ENCODE measurements around the gene AXIN1.
"Not testable (repeated sequence)": the region's sequence is repeated elsewhere in the genome, so short reads cannot be mapped to it uniquely, and the experiment has no call there.

AXIN1 gene

DNA sequence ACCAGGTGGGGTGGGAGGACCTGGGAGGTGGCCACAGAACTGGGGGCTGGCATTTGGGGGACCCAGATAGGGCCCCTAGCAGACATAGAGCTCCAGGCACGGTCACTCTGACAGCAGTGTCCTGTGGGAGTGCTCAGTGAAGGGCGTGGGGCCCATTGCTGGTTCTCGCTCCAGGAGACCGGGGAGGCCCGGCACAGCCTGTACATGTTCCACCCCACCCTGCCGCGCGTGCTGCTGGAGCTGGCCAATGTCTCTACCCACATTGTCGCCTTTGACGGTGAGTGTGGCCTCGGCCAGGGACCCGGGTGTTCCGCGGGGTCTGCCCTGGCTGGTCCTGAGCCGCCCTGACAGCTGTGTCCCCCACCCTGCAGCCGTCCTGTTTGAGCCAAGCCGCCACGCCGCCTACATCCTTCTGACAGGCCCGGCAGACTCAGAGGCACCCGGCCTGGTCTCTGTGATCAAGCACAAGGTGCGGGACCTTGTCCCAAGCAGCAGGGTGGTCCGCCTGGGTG lies 88.0 kb downstream of the AXIN1 start:
- DNase-seq, result no peak

DNA sequence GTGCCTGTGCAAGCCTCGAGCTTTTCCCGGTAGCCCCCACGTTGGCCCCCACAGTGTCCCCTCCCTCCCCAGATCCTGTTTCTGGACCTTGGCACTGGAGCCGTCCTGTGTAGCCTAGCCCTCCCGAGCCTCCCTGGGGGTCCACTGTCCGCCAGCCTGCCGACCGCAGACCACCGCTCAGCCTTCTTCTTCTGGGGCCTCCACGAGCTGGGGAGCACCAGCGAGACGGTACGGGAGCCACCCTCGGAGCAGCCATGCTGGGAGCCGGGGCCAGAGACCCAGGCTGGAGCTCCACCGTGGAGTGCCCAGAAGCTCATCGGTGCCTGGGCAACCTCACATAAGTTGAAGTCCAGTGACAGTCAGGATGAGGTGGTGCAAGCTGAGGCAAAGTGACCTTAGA lies 88.6 kb downstream of the AXIN1 start:
- no peak for DNase-seq

DNA sequence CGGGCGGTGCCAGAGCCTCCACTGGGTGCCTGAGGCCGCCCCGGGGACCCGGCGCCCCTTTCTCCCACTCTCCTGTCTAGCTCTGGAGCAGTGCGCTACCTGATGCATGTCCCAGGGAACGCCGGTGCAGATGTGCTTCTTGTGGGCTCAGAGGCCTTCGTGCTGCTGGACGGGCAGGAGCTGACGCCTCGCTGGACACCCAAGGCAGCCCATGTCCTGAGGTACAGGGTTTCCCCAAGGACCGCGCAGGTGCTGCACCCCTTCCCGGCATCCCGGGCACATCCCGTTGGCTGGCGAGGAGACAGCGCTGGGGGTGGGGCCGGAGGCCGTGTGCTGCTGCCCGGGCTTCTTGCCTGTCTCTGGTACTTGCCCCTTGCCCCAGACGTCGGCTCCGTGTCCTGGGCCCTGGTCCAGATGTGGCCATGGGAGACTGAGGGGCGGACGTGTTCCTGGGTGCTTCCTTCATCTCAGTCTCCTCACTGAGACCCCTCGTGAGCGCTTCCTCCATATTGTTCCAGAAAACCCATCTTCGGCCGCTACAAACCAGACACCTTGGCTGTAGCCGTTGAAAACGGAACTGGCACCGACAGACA lies 89.2 kb downstream of the AXIN1 start:
- no peak for DNase-seq

DNA sequence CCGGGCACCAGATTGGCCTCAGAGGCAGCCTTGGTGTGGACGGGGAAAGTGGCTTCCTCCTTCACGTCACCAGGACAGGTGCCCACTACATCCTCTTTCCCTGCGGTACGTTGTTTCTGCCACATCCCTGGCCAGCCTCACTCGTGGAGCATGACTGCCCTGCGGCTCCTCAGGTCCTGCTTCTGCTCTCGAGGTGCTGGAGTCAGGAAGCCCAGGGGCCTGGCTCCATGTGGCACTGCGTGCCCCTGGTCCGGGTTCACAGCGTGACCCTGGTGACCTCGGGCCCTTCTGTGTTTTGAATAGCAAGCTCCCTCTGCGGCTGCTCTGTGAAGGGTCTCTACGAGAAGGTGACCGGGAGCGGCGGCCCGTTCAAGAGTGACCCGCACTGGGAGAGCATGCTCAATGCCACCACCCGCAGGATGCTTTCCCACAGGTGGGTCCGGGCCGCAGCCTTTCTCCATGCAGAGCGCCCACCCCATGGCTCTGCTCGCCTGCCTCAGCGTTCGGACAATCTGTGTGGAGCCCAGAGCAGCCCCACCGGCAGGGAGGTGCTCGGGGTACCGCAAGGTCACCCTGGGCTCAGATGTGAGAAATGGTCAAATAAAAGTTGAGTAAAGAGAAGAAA lies 90.3 kb downstream of the AXIN1 start:
- DNase-seq, result no peak

DNA sequence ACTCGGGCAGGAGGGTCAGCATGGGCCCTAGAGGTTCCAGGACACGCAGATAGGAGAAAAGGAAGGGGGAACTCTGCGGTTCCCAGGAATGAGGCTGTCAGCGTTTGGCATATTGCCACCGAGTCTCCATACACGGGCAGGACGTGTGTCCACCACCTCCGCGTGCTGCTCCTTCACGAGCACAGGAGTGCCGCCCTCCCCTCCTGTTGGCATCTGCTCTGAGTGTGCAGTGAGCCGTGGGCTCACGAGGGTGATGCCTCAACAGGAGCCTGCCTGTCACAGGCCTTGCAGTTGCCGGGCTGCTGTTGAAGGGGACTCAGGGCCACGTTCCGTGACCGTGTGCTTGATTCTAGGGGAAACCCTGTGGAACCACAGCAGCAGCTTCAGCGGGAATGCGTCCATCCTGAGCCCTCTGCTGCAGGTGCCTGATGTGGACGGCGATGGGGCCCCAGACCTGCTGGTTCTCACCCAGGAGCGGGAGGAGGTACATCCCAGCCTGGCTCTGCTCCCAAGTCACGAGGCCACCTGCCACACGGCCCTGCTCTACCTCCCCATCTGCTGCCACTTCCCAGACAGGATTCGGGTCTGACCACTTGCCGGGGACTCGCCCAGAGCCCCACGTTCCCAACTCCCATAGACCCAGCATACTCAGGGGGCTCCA lies 91.4 kb downstream of the AXIN1 start:
- no peak for DNase-seq

DNA sequence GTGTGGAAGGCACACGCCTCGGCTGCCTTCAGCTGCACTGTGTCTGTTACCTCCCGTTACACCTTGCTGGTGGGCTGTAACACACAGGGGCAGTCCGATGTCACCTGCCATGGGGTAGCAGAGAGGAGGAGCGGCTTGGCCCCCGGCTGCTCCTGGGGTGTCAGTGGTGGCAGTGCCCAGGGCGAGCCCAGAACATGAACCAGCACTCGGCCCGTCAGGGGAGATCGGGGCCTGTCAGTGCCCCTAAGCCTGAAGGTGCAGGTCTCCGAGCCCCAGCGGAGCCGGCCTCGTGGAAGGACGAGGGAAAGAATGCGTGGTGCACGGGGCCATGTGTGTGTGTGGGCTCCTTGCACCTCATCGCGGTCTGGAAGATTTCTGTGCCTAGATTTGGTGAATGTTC lies 92.2 kb downstream of the AXIN1 start:
- DNase-seq, result no peak

DNA sequence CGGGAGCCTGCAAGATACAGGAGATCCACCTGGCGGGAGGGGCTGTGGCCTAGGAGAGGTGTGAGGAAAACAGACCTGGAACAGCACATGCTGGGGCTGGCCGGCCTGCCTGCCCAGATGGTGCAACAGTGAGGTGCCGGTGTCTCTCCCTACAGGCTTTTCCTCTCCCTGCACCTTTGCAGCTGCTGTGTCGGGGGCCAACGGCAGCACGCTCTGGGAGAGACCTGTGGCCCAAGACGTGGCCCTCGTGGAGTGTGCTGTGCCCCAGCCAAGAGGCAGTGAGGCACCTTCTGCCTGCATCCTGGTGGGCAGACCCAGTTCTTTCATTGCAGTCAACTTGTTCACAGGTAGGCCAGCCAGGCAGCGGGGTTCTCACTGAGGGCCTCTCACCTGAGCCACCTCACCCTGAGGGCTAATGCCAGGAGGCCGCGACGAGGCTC lies 92.7 kb downstream of the AXIN1 start:
- DNase-seq, result no peak

DNA sequence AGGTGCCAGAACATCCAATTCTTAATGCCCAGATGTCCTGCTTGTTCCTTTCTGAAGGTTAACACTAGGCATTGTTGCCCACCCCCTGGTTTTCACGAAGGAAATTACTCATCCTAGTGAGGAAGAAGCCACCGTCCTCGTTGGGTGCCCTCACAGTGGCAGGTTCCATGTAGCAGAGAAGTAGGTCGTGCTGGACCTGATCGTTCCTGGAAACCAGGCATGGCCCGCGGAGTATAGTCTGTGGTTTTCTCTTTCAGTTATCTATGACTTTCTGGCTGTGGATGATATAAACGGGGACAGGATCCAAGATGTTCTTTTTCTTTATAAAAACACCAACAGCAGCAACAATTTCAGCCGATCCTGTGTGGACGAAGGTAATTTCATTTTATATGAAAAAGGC lies 93.3 kb downstream of the AXIN1 start:
- peak; percentile 82 for DNase-seq

DNA sequence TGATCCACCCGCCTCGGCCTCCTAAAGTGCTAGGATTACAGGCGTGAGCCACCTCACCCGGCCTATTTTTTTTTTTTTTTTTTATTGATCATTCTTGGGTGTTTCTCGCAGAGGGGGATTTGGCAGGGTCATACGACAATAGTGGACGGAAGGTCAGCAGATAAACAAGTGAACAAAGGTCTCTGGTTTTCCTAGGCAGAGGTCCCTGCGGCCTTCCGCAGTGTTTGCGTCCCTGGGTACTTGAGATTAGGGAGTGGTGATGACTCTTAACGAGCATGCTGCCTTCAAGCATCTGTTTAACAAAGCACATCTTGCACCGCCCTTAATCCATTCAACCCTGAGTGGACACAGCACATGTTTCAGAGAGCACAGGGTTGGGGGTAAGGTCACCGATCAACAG lies 94.4 kb downstream of the AXIN1 start:
- not testable (repeated sequence) for DNase-seq

DNA sequence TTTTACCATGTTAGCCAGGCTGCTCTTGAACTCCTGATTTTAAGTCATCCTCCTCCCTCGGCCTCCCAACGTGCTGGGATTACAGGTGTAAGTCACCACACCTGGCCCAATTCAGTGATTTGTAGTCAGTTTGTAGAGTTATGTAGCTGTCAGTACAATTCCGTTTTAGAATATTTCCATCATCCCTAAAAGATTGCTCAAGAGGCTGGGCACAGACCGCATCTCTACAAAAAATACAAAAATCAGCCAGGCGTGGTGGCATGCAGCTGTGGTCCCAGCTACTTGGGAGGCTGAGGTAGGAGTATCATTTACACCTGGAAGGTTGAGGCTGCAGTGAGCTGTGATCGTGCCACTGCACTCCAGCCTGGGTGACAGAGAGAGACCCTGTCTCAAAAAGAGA lies 97.3 kb downstream of the AXIN1 start:
- no peak for DNase-seq

DNA sequence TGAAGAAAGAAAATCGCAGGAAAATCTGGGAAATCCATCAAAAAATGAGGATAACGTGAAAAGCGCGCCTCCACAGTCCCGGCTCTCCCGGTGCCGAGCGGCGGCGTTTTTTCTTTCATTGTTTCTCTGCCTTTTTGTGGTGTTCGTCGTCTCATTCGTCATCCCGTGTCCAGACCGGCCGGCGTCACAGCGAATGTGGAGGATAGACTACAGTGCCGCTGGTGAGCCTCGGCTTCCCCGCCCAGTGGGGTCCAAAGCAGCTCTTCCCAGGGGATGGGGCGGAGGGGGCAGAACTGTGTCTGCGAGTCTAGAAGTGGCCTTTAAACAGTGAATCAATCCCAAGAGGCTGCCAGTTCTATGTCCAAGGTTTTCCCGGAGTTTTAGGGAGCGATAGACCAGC lies 98.1 kb downstream of the AXIN1 start:
- no peak for DNase-seq

DNA sequence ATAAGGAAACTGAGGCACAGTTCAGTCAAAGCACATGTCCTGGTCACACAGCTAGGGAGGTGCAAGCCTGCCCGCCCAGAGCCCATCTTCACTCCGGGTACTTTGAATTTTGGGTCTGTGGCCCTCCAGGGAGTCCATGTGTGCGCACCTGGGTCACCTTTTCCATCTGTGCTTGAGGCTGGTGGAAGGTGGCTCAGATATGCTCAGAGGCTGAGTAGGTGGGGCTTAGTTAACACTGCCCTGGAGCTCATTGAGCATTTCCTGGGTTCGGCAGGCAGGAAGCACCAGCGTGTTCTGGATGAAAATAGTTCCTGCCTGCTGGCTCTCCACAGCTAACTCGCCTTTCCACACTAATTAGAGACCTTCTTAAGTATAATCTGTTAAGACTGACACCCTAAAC lies 98.7 kb downstream of the AXIN1 start:
- no peak for DNase-seq

DNA sequence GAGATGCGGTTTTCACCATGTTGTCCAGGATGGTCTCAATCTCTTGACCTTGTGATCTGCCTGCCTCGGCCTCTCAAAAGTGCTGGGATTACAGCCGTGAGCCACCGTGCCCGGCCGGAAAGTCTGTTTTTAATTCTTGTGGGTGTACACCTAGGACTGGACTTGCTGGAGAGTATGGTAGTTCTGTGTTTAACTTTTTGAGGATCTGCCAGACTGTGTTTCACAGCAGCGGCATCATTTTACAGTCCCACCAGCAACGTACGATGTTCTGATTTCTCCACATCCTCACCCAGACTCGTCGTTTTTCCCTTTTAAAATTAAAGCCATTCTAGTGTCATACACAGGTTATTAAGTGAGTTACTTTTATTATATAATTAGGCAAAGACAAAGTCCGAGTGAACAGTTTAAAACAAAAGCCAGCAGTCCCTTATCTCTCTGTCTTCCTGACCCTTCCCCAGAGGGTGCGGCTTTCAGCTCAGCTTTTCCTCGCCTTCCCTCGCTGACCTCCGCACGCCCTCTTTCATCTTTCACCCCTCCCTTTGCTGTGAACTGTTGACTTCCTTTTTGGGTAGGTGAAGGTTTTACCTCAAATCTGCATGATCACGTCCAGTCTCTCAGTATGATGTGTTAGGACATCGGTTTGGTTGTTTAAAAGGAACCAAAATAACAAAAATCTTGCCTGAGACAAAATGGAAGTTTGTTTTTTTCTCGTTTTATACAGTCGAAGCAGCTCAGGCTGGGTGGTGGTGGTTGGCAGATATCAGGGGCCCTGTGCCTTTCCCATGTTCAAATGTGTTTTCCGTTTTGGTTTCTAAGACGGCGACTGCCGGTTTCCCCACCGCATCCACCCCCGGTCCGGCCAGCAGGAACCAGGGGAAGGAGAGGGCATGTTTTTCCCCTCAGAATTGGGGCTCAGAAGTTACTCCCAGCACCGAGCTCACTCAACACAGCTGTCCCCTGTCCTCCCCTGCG lies 99.9 kb downstream of the AXIN1 start:
- peak; percentile 57 for DNase-seq

DNA sequence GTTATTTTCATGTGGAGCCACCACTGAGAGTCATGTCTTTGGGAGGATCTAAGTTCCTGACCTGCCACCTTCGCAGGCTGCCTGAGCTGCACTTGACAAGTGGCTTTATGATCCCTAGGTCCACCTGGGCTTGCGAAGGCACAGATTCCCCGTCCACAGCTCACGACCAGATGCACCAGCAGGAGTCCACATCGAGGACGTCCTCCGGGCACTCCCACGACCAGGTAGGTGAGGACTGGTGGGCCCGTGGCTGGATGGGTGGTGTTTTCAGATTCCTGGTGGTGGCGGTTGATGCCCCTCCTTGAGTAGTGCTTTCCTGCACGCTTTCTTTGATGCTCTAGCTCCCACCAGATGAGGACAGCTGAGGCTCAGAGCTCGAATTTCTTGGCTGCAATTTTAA lies 103.1 kb downstream of the AXIN1 start:
- DNase-seq, result no peak

DNA sequence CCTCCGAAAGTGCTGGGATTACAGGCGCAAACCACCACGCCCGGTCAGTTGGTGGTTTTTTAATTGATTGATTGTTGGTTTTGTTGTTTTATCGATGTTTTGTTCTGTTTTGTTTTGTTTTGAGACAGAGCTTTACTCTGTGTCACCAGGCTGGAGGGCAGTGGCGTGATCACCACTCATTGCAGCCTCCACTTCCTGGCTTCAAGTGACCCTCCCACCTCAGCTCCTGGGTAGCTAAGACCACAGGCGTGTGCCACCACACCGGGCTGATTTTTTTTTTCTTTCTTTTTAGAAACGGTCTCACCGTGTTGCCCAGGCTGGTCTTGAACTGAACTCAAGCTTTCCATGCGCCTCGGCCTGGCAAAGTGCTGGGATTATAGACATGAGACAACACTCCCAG lies 105.5 kb downstream of the AXIN1 start:
- no peak for DNase-seq

DNA sequence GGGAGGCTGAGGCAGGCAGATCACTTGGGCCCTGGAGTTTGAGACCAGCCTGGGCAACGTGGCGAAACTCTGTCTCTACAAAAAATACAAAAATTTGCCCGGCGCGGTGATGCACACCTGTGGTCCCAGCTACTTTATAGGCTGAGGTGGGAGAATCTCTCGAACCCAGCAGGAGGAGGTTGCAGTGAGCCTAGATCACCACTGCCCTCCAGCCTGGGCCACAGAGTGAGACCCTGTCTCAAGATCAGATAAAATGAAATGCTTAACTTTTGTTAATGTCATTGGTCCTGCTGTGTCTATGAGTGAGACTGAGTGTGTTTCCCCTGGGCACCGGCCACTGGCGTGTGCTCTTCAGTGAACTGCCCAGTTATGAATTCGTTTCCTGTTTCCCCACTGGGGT lies 107.4 kb downstream of the AXIN1 start:
- DNase-seq, result no peak

DNA sequence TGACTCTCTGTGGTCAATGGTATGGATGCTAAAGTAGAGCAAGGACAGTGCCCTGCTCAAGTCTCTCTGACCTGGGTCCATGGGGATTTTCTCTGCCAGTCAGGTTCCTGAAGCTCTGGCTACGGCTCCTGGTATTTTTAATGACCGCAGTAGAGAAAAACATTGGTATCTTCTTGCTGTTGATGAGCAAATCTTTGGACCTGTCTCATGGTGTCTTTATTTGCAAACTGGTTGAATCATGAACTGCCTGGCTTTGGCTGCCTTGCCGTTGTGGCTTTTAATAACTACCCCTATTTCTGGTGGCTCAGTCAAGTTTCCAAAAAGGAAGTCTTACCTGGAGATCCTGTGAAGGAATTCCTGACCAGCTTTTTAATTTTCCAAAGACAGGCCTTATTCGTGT lies 109.2 kb downstream of the AXIN1 start:
- DNase-seq, result no peak

DNA sequence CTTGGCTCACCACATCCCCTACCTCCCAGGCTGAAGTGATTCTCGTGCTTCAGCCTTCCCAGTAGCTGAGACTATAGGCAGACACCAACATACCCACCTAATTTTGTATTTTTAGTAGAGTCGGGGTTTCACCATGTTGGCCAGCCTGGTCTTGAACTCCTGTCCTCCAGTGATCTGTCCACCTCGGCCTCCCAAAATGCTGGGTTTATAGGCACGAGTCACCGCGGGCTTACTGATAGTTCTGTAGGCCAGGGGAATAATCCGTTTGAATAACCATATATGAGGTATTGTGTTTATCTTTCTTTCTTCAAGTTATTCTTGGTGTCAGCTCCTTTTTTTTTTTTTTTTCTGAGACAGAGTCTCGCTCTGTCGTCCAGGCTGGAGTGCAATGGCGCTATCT lies 110.2 kb downstream of the AXIN1 start:
- no peak for DNase-seq

DNA sequence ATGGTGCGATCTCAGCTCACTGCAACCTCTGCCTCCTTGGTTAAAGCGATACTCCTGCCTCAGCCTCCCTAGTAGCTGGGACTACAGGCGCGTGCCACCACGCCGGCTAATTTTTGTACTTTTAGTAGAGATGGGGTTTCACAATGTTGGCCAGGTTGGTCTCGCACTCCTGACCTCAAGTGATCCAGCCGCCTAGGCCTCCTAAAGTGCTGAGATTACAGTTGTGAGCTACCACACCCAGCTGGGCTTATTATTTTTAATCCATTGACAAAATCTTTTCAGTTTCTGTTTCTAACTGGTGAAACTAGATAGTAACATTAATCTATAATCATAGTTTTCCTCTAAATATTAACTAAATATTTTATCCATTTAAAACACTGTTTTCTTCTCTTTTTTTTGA lies 112.0 kb downstream of the AXIN1 start:
- DNase-seq, result no peak

DNA sequence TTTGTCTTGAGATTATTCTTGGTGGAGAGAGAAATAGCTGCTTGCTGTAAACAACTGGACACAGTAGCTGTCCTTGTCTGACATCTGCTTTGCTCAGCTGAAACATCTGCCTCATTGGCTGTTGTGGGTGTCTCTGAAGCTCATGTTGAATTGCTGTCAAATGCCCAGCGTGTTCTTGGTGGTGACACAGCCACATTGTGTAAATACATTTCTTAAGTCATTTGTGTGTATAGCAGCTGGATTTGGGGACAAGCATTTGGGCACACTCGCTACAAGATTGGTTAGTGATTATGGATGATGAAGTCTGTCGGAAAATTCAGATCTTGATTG lies 112.6 kb downstream of the AXIN1 start:
- DNase-seq, result no peak

All from hematopoietic multipotent progenitor cell treated with erythropoietin and hydrocortisone succinate and interleukin-3 and kit ligand, for 6 days (in vitro differentiated cells).